Left ventricle myocardium superior (tissue), 1 donor: Measurements from ENCODE around the gene MAPK1IP1L. TPM values are rescaled to one million over a fixed set of nuclear protein-coding genes. Genes with fewer than 3 reads are reported as not detected.

Experiments
- ATAC-seq: fragments of 200-7000 bp; cut with Tn5 transposase; one replicate; pipeline ENCODE4 v1.9.1; 2020; ENCODE audit warnings: mild to moderate bottlenecking, moderate library complexity
- DNase-seq: peaks from one replicate; pipeline ENCODE4 v3.0.0-alpha.2; 2020
- intact Hi-C: fragments of 100-400 bp; cut with micrococcal nuclease; formaldehyde crosslinking; loops from one replicate; pipeline ENCODE4 v1.11.0; 2022
- total RNA-seq: library from RNA; stranded (reverse); fragmentation: NEBNext Ultra II Directional; extraction: Animal tissue kit (Norgen Biotek cat#: 25700); gene quantifications from one replicate; pipeline ENCODE4 v1.2.1, GENCODE V29; 2021
- donor health status: DM: no; HTN: yes; CAD: no; lungs with severe emphysema.

MAPK1IP1L gene
- total RNA-seq, 1 donor from 2014 or later = 58.1 TPM

DNA sequence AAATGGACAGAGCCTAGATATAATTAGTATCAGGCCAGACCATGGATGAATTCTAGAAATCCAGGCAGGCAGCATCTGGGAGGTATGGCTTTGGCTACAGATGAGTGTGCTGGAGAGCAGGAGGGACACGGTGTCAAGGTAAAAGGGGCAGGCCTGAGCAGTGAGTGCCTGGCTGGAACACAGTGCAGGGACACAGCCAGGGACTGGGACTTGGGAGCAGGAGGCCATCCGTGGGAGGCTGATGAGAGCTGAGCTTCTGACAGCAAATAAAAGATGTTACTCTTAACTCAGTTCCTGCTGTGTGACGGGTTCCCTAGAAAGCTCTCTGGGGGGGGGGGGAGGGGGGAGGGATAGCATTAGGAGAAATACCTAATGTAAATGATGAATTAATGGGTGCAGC lies 64.0 kb downstream of the MAPK1IP1L start:
- no peak for DNase-seq
- intact Hi-C loops = no loop called here
- ATAC-seq = peak; percentile 29

DNA sequence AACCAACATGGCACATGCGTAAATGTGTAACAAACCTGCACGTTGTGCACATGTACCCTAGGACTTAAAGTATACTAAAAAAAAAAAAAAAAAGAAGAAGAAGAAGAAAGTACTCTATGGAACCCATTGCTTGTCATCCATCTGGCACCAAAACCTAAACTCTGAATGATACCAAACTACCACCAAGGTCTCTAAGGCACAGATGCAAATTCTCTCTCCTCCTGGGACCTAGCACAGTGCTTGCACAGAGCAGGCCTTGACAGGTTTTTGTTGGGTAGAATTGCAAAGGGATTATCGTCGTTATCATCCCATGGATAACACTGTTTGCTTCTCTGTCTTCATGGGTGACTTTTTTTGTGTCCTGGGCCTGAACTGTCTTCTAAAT lies 64.4 kb downstream of the MAPK1IP1L start:
- intact Hi-C loops = no loop called here
- ATAC-seq (no peak), DNase-seq (no peak)

DNA sequence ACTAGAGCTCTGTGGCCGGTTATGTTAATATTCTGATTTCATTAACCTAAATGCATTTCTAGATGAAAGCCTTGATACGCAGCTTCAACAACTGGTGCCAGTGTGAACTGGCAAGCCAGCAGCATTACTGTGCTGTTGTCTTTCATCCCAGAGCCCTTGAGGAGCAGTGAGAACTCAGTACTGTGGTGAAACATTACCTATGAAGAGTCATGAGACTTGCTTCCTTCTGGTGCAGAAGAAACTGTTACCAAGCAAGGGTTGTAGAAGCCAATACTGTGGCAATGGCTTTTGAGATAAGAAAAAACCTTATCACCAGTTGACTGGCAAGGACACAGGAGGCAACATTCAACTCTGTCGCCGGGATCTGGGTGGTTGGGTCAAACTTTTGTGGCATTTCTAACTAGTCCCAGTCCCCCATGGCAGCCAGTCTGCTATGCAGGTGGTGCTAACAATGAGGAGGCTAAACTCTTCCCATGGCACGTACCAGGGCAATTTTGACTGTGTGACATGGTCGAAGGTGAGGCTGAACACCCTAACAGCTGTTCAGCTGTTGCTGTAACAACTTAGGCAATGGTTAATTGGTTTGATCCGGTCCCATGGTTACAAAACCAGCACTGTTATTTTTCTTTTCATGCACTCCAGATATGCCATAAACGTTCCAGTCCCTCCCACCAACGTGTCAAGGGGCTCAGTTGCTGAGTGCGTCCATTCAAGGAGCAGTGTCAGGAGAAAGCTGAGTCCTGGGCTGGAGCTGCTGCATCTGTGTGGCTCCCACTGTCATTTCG lies 65.0 kb downstream of the MAPK1IP1L start:
- intact Hi-C loops = no loop called here
- DNase-seq (no peak), ATAC-seq (no peak)

DNA sequence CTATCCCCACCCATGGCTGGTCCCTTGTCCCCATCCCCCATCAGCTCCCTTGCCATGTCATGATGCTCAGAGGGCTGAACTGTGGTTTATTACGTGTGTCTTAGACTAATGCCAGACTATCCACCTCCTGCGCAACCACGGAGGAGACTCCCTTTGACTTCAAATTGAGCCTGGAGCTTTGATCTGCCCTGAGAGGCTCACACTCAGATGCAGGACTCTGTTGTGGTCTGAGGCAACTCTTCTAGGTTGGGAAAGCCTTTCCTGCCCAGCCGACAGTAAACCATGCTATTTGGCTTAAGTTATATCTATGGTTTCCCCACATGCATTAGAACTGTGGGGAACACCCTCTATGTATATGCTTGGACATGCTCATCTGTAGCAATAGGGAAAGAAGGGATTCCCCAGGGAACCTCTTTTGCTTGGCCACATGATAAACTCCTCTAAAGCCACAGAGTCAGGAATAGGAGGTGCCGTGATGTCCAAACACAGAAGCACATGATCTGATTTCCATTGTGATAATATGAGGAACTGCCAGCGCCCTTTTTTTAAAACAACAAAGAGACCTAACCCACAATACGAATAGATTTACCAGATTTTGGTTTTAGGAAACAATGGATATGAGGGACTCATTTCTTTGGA lies 66.5 kb downstream of the MAPK1IP1L start:
- ATAC-seq (peak; percentile 14), DNase-seq (no peak)
- intact Hi-C loops = no loop called here

DNA sequence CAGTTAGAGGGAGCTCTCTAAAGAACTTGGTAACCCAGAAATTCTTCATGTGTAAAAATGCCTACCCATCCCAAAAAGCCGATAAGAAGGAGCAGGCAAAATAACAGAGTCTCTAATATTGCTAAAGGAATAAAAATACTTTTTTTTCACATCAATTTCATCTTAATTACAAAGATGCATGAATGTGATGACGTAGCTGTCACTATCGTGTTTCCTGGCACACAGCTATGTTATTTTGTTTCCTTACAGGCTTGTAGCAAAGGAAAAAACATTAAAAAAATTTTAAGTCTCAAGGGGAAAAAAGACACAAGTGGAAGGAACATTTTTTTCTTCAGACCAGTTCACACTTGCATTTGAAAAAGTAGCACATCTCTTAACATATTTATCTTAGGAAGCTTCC lies 67.3 kb downstream of the MAPK1IP1L start:
- DNase-seq (no peak), ATAC-seq (no peak)
- intact Hi-C loops = no loop called here

Other genes starting within 250 kb of the MAPK1IP1L start
- 2.1 TPM for gene GCH1, start 148.8 kb upstream of the MAPK1IP1L start, total RNA-seq
- 1.6 TPM for gene WDHD1, start 24.5 kb upstream of the MAPK1IP1L start, total RNA-seq
- 12.6 TPM for gene SOCS4, start 24.4 kb upstream of the MAPK1IP1L start, total RNA-seq
- 249 TPM for gene LGALS3, start 77.6 kb downstream of the MAPK1IP1L start, total RNA-seq
- gene DLGAP5, start 139.9 kb downstream of the MAPK1IP1L start, total RNA-seq = 0.35 TPM
- gene FBXO34, start 219.8 kb downstream of the MAPK1IP1L start, total RNA-seq = 27.2 TPM